K562 (cell line): ENCODE measurements around the gene DNAH8. TPM values are rescaled to one million over a fixed set of nuclear protein-coding genes. Genes with fewer than 3 reads are reported as not detected.

Experiments used
- ETV5 ChIP-seq: sonication (generic); formaldehyde crosslinking; IDR thresholded peaks from 2 replicates; pipeline ENCODE4 v1.4.0; 2020; ENCODE audit warnings: low read depth, mild to moderate bottlenecking, missing genetic modification reagents
- FOSL1 ChIP-seq: fragments of 200-800 bp; sonication (Bioruptor generic); conservative IDR thresholded peaks from 2 replicates; pipeline ENCODE4 v1.6.1; 2016; ENCODE audit warnings: missing genetic modification characterization, missing compliant biosample characterization
- KDM4B ChIP-seq, 2 experiments: fragments of 450-650 bp in 1 of 2; sonication (generic) in 1 of 2; IDR thresholded peaks; 2 replicates each; pipeline ENCODE4 v1.6.1; 2016 to 2017; ENCODE audit warnings: borderline replicate concordance in 2 of 2, antibody characterized with exemption in 1 of 2, low read depth in 1 of 2, mild to moderate bottlenecking in 1 of 2
- KDM5B ChIP-seq: fragments of 200-600 bp; sonication (generic); IDR thresholded peaks from 2 replicates; pipeline ENCODE4 v1.6.1; 2012; ENCODE audit warnings: low read depth, mild to moderate bottlenecking, moderate library complexity, low read length, control low read depth, inconsistent platforms; ENCODE audit not compliant: insufficient replicate concordance
- LCOR ChIP-seq: sonication (generic); formaldehyde crosslinking; IDR thresholded peaks from 2 replicates; pipeline ENCODE4 v1.8.0; 2022; ENCODE audit warnings: mild to moderate bottlenecking, missing genetic modification reagents
- NBN ChIP-seq: fragments of 450-650 bp; IDR thresholded peaks from 2 replicates; pipeline ENCODE4 v1.6.1; 2016; ENCODE audit warnings: low read depth, mild to moderate bottlenecking
- PTRF ChIP-seq: fragments of 450-650 bp; IDR thresholded peaks from 2 replicates; pipeline ENCODE4 v1.6.1; 2016; ENCODE audit warnings: mild to moderate bottlenecking, missing genetic modification characterization, missing compliant biosample characterization
- RBM25 ChIP-seq: fragments of 200-400 bp; formaldehyde crosslinking; IDR thresholded peaks from 2 replicates; pipeline ENCODE4 v1.6.1; 2018; ENCODE audit warnings: low read length, low read depth, moderate library complexity; ENCODE audit not compliant: severe bottlenecking
- SIN3A ChIP-seq, 2 experiments: fragments of 150-350 bp in 1 of 2; IDR thresholded peaks; 2 replicates each; pipeline ENCODE4 v1.6.1; 2011 to 2016; ENCODE audit warnings: borderline replicate concordance in 2 of 2, low read depth in 2 of 2, low read length in 2 of 2, mild to moderate bottlenecking in 2 of 2, moderate library complexity in 2 of 2; ENCODE audit not compliant: control insufficient read depth in 1 of 2
- SOX6 ChIP-seq: fragments of 450-650 bp; IDR thresholded peaks from 2 replicates; pipeline ENCODE4 v1.6.1; 2014; ENCODE audit warnings: mild to moderate bottlenecking
- SREBF2 ChIP-seq: sonication (generic); formaldehyde crosslinking; IDR thresholded peaks from 2 replicates; pipeline ENCODE4 v1.4.0; 2020; ENCODE audit warnings: mild to moderate bottlenecking, missing genetic modification reagents
- TAF9B ChIP-seq: fragments of 450-650 bp; IDR thresholded peaks from 2 replicates; pipeline ENCODE4 v1.6.1; 2018; ENCODE audit warnings: mild to moderate bottlenecking; ENCODE audit not compliant: partially characterized antibody
- TARDBP ChIP-seq: fragments of 450-650 bp; IDR thresholded peaks from 2 replicates; pipeline ENCODE4 v1.6.1; 2016
- polyA plus RNA-seq, 8 experiments: library from polyadenylated mRNA; depleted of rRNA in 4 of 8; stranded (reverse) in 5 of 8; unstranded in 3 of 8; fragments of >200 nt; fragmentation: Nextera tagmentation in 2 of 8; fragmentation: Illumina TruSeq in 1 of 8; extraction: Ambion mirVana in 2 of 8; extraction: Trizol in 1 of 8; gene quantifications; 2 replicates each; pipeline versions ENCODE4 v1.2.1 to v1.2.3, GENCODE V29; 2011 to 2014; ENCODE audit warnings: inconsistent platforms in 1 of 8, missing spikeins in 1 of 8
- total RNA-seq, 7 experiments: library from RNA; depleted of rRNA in 6 of 7; stranded (reverse); fragments of >200 nt in 6 of 7; fragmentation: Illumina TruSeq in 2 of 7; extraction: Trizol in 2 of 7; gene quantifications; 2 replicates each; pipeline versions ENCODE4 v1.2.1 to v1.2.3, GENCODE V29; 2011 to 2021; ENCODE audit warnings: low replicate concordance in 1 of 7
- TF ChIP-seq, protein P1 (sequence below): sonication (generic); formaldehyde crosslinking; IDR thresholded peaks from 2 replicates; pipeline ENCODE4 v1.8.1; 2023; ENCODE audit warnings: mild to moderate bottlenecking, missing genetic modification reagents
- TF ChIP-seq, protein P2 (sequence below), 2 experiments: fragments of 450-650 bp; IDR thresholded peaks; 2 replicates each; pipeline ENCODE4 v1.6.1; 2018; ENCODE audit warnings: mild to moderate bottlenecking in 2 of 2, low read depth in 1 of 2; ENCODE audit not compliant: partially characterized antibody in 2 of 2
- TF ChIP-seq, protein P3 (sequence below): fragments of 450-650 bp; formaldehyde crosslinking; IDR thresholded peaks from 2 replicates; pipeline ENCODE4 v1.4.0; 2020; ENCODE audit warnings: mild to moderate bottlenecking, moderate library complexity

The DNAH8 gene
- total and polyA plus RNA-seq, 9 of the 15 experiments (the other 6 are each of a cell fraction or from before 2014, with no cell fraction given) = 1.2 to 4.2 (median 2.9) TPM

- TF ChIP-seq, protein P1, sequence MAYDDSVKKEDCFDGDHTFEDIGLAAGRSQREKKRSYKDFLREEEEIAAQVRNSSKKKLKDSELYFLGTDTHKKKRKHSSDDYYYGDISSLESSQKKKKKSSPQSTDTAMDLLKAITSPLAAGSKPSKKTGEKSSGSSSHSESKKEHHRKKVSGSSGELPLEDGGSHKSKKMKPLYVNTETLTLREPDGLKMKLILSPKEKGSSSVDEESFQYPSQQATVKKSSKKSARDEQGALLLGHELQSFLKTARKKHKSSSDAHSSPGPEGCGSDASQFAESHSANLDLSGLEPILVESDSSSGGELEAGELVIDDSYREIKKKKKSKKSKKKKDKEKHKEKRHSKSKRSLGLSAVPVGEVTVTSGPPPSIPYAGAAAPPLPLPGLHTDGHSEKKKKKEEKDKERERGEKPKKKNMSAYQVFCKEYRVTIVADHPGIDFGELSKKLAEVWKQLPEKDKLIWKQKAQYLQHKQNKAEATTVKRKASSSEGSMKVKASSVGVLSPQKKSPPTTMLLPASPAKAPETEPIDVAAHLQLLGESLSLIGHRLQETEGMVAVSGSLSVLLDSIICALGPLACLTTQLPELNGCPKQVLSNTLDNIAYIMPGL (CRISPR knock-in tag) = peak; percentile 91
- TF ChIP-seq FOSL1 (tag) (peak; percentile 88), TAF9B (peak; percentile 81), TARDBP (no peak), NBN (no peak; the same call in 1 of the 2 replicates), LCOR (peak; percentile 90), KDM5B (peak; percentile 98), ETV5 (peak; percentile 59; the same call in 1 of the 2 replicates), SOX6 (peak; percentile 12; the same call in 1 of the 2 replicates), PTRF (tag) (no peak), RBM25 (peak; percentile 79), SIN3A (IDR thresholded peaks at IDR 0.05; ENCODE audit: borderline replicate concordance in 2 of 2, control insufficient read depth in 1 of 2, low read depth in 2 of 2, low read length in 2 of 2) (peak in 1 of 2 experiments; percentile 55; a peak in 2 of 4 replicates), KDM4B (IDR thresholded peaks at IDR 0.05; ENCODE audit: borderline replicate concordance in 2 of 2, low read depth in 1 of 2) (no peak; a peak in 1 of 4 replicates), SREBF2 (CRISPR knock-in tag) (no peak)
- TF ChIP-seq, protein P2, sequence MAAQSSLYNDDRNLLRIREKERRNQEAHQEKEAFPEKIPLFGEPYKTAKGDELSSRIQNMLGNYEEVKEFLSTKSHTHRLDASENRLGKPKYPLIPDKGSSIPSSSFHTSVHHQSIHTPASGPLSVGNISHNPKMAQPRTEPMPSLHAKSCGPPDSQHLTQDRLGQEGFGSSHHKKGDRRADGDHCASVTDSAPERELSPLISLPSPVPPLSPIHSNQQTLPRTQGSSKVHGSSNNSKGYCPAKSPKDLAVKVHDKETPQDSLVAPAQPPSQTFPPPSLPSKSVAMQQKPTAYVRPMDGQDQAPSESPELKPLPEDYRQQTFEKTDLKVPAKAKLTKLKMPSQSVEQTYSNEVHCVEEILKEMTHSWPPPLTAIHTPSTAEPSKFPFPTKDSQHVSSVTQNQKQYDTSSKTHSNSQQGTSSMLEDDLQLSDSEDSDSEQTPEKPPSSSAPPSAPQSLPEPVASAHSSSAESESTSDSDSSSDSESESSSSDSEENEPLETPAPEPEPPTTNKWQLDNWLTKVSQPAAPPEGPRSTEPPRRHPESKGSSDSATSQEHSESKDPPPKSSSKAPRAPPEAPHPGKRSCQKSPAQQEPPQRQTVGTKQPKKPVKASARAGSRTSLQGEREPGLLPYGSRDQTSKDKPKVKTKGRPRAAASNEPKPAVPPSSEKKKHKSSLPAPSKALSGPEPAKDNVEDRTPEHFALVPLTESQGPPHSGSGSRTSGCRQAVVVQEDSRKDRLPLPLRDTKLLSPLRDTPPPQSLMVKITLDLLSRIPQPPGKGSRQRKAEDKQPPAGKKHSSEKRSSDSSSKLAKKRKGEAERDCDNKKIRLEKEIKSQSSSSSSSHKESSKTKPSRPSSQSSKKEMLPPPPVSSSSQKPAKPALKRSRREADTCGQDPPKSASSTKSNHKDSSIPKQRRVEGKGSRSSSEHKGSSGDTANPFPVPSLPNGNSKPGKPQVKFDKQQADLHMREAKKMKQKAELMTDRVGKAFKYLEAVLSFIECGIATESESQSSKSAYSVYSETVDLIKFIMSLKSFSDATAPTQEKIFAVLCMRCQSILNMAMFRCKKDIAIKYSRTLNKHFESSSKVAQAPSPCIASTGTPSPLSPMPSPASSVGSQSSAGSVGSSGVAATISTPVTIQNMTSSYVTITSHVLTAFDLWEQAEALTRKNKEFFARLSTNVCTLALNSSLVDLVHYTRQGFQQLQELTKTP (IDR thresholded peaks at IDR 0.05; ENCODE audit: low read depth in 1 of 2, partially characterized antibody in 2 of 2) = peak in 1 of 2 experiments; percentile 82
- TF ChIP-seq, protein P3, sequence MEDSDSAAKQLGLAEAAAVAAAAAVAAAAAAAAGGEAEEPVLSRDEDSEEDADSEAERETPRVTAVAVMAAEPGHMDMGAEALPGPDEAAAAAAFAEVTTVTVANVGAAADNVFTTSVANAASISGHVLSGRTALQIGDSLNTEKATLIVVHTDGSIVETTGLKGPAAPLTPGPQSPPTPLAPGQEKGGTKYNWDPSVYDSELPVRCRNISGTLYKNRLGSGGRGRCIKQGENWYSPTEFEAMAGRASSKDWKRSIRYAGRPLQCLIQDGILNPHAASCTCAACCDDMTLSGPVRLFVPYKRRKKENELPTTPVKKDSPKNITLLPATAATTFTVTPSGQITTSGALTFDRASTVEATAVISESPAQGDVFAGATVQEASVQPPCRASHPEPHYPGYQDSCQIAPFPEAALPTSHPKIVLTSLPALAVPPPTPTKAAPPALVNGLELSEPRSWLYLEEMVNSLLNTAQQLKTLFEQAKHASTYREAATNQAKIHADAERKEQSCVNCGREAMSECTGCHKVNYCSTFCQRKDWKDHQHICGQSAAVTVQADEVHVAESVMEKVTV (CRISPR knock-in tag) = no peak
Observed at GRCh38 chr6:38702558-38703397, 12.3 kb upstream of the DNAH8 start, which contains the start of gene GLO1 (continued).
